GM12878 (cell line): Measurements from ENCODE around the gene ETV6. TPM values are rescaled to one million over a fixed set of nuclear protein-coding genes. Genes with fewer than 3 reads are reported as not detected.

Source experiments
- ATAC-seq: fragments of 200-7000 bp; cut with Tn5 transposase; 3 replicates; pipeline ENCODE4 v1.9.1; 2020; ENCODE audit warnings: mild to moderate bottlenecking, moderate library complexity
- BruUV-seq: library from RNA; stranded (reverse); fragments of 400-500 nt; replicated peaks from 2 replicates; lab custom pipeline; 2021; lab: Mats Ljungman, UMichigan
- CTCF ChIA-PET: fragments of 300-600 bp; sonication (Branson Sonifier 250); formaldehyde crosslinking; extraction: SDS; loops from one replicate; lab custom pipeline; 2021; ENCODE audit warnings: inconsistent platforms; lab: Yijun Ruan, JAX
- POLR2A ChIA-PET: fragments of 350-600 bp; formaldehyde crosslinking; extraction: SDS; loops from one replicate; lab custom pipeline; 2021; ENCODE audit warnings: inconsistent platforms; lab: Charles Lee
- RAD21 ChIA-PET: fragments of 300-600 bp; sonication (Branson Sonifier 250); formaldehyde crosslinking; loops from one replicate; lab custom pipeline; 2023; ENCODE audit warnings: antibody characterized with exemption; ENCODE audit not compliant: unreplicated experiment; lab: Charles Lee
- SMC1A ChIA-PET: fragments of 300-600 bp; sonication (Branson Sonifier 250); formaldehyde crosslinking; loops from one replicate; lab custom pipeline; 2023; ENCODE audit not compliant: unreplicated experiment, uncharacterized antibody; lab: Charles Lee
- DNase-seq: peaks from one replicate; pipeline ENCODE4 v3.0.0-alpha.2; 2011; ENCODE audit warnings: low read depth, low spot score
- FAIRE-seq: peaks from 3 replicates; lab custom pipeline; 2011; peaks lifted over from hg19 to GRCh38; lab: Jason Lieb, UNC
- H2AFZ ChIP-seq: 2 replicates; pipeline ENCODE4 v1.6.0; 2011; ENCODE audit warnings: low read depth, low read length, control low read depth; ENCODE audit not compliant: control insufficient read depth
- H3K27ac ChIP-seq: 2 replicates; pipeline ENCODE4 v1.5.1; 2011; ENCODE audit warnings: control low read depth; ENCODE audit not compliant: control insufficient read depth, insufficient read depth
- H3K27me3 ChIP-seq, 2 experiments: replicated peaks in 1 of 2; 2 replicates each; pipeline versions ENCODE4 v1.6.0 to v1.6.1; 2011; ENCODE audit warnings: low read length in 1 of 2; ENCODE audit not compliant: control insufficient read depth in 2 of 2, insufficient read depth in 2 of 2
- H3K36me3 ChIP-seq, 2 experiments: 2 replicates each; pipeline ENCODE4 v1.5.1; 2011; ENCODE audit warnings: low read length in 1 of 2; ENCODE audit not compliant: control insufficient read depth in 2 of 2, insufficient read depth in 2 of 2
- H3K4me1 ChIP-seq: 2 replicates; pipeline ENCODE4 v1.6.1; 2011; ENCODE audit warnings: mild to moderate bottlenecking, low read length, moderate library complexity, mixed read lengths; ENCODE audit not compliant: control insufficient read depth, insufficient read depth
- H3K4me2 ChIP-seq: 2 replicates; pipeline ENCODE4 v1.6.0; 2011; ENCODE audit warnings: control low read depth; ENCODE audit not compliant: control insufficient read depth, insufficient read depth
- H3K4me3 ChIP-seq: fragments of 200-600 bp; sonication (generic); 2 replicates; pipeline ENCODE4 v1.5.1; 2016
- H3K79me2 ChIP-seq: 2 replicates; pipeline ENCODE4 v1.6.0; 2011; ENCODE audit warnings: low read length; ENCODE audit not compliant: control insufficient read depth, insufficient read depth
- H3K9ac ChIP-seq: 2 replicates; pipeline ENCODE4 v1.8.0; 2011; ENCODE audit warnings: low read length, control low read depth, mixed read lengths; ENCODE audit not compliant: control insufficient read depth, insufficient read depth
- H3K9me3 ChIP-seq: replicated peaks from 3 replicates; pipeline ENCODE4 v1.5.1; 2011; ENCODE audit warnings: mild to moderate bottlenecking, low read length; ENCODE audit not compliant: control insufficient read depth, insufficient read depth
- H4K20me1 ChIP-seq: 2 replicates; pipeline ENCODE4 v1.6.0; 2011; ENCODE audit not compliant: control insufficient read depth, insufficient read depth
- BCL11A ChIP-seq: IDR thresholded peaks from 2 replicates; pipeline ENCODE4 v1.6.1; 2011; ENCODE audit warnings: low read depth, low read length
- CEBPB ChIP-seq, 2 experiments: fragments of 150-350 bp in 1 of 2; IDR thresholded peaks; 2 replicates each; pipeline ENCODE4 v1.6.1; 2012 to 2014; ENCODE audit warnings: low read depth in 2 of 2, low read length in 2 of 2, borderline replicate concordance in 1 of 2, inconsistent platforms in 1 of 2
- CREM ChIP-seq: IDR thresholded peaks from 2 replicates; pipeline ENCODE4 v1.6.1; 2014; ENCODE audit warnings: antibody characterized with exemption, low read depth
- CTCF ChIP-seq, 3 experiments: IDR thresholded peaks in 2 of 3; conservative IDR thresholded peaks in 1 of 3; 2 replicates each; pipeline ENCODE4 v1.5.1; 2011; ENCODE audit warnings: low read depth in 3 of 3, low read length in 3 of 3, mild to moderate bottlenecking in 3 of 3, control low read depth in 2 of 3, moderate library complexity in 2 of 3, inconsistent platforms in 1 of 3, mixed read lengths in 1 of 3; ENCODE audit not compliant: control insufficient read depth in 2 of 3, insufficient read depth in 1 of 3; ENCODE audit errors: extremely low read depth in 1 of 3
- IKZF1 ChIP-seq: fragments of 450-650 bp; conservative IDR thresholded peaks from 2 replicates; pipeline ENCODE4 v1.6.1; 2017; ENCODE audit warnings: antibody characterized with exemption, mild to moderate bottlenecking
- JUND ChIP-seq: IDR thresholded peaks from 2 replicates; pipeline ENCODE4 v1.6.1; 2012; ENCODE audit warnings: low read depth, mild to moderate bottlenecking, low read length, improper control_type of control experiment, moderate library complexity
- MEF2B ChIP-seq: fragments of 450-650 bp; IDR thresholded peaks from 2 replicates; pipeline ENCODE4 v1.6.1; 2018; ENCODE audit warnings: mild to moderate bottlenecking, moderate library complexity; ENCODE audit not compliant: partially characterized antibody, poor library complexity, severe bottlenecking
- MLLT1 ChIP-seq: fragments of 450-650 bp; IDR thresholded peaks from 2 replicates; pipeline ENCODE4 v1.6.1; 2016; ENCODE audit warnings: mild to moderate bottlenecking
- MYB ChIP-seq: fragments of 150-350 bp; IDR thresholded peaks from 2 replicates; pipeline ENCODE4 v1.6.1; 2014; ENCODE audit warnings: mild to moderate bottlenecking, low read depth, low read length, borderline replicate concordance
- NFYA ChIP-seq: IDR thresholded peaks from 2 replicates; pipeline ENCODE4 v1.6.1; 2011; ENCODE audit warnings: low read depth, mild to moderate bottlenecking, low read length, improper control_type of control experiment, borderline replicate concordance
- RAD21 ChIP-seq: IDR thresholded peaks from 2 replicates; pipeline ENCODE4 v1.6.1; 2011; ENCODE audit warnings: mild to moderate bottlenecking, low read depth, low read length, moderate library complexity; ENCODE audit not compliant: insufficient read depth
- RBBP5 ChIP-seq: fragments of 200-600 bp; sonication (generic); conservative IDR thresholded peaks from 2 replicates; pipeline ENCODE4 v1.6.1; 2016
- SKIL ChIP-seq: fragments of 450-650 bp; IDR thresholded peaks from 2 replicates; pipeline ENCODE4 v1.6.1; 2017; ENCODE audit warnings: mild to moderate bottlenecking, low read depth, inconsistent platforms; ENCODE audit not compliant: poor library complexity, severe bottlenecking
- SUPT20H ChIP-seq: IDR thresholded peaks from 2 replicates; pipeline ENCODE4 v1.6.1; 2011; ENCODE audit warnings: low read depth, mild to moderate bottlenecking, low read length, moderate library complexity, borderline replicate concordance; ENCODE audit not compliant: control insufficient read depth
- WGBS: methylation state at CpG from one replicate; pipeline ENCODE4 v1.1.6; 2016; ENCODE audit warnings: low lambda C conversion rate; ENCODE audit not compliant: insufficient replicate concordance, insufficient coverage; ENCODE audit errors: missing lambda C conversion rate; 5-methylcytosine and 5-hydroxymethylcytosine counted together
- in situ Hi-C: fragments of 300-500 bp; cut with MboI; formaldehyde crosslinking; loops from 9 replicates; pipeline ENCODE4 v1.14.3; 2018; ENCODE audit warnings: mixed read lengths
- intact Hi-C: fragments of 100-400 bp; cut with micrococcal nuclease; formaldehyde crosslinking; loops from one replicate; pipeline ENCODE4 v1.14.2; 2022; ENCODE audit not compliant: unreplicated experiment
- polyA plus RNA-seq, 11 experiments: library from polyadenylated mRNA; depleted of rRNA in 4 of 11; unstranded in 6 of 11; stranded (reverse) in 5 of 11; fragments of >200 nt; fragmentation: Nextera tagmentation in 4 of 11; fragmentation: Illumina TruSeq in 1 of 11; extraction: Ambion mirVana in 4 of 11; extraction: Trizol in 1 of 11; gene quantifications; 1 replicate in 1 of 11; 2 replicates in 10 of 11; pipeline versions ENCODE4 v1.2.1 to v1.2.3, GENCODE V29; 2011 to 2016; ENCODE audit warnings: inconsistent platforms in 2 of 11, missing spikeins in 2 of 11, low read depth in 1 of 11
- total RNA-seq, 4 experiments: library from RNA; depleted of rRNA in 3 of 4; stranded (reverse); fragments of >200 nt in 3 of 4; fragmentation: Illumina TruSeq in 1 of 4; extraction: Trizol in 1 of 4; gene quantifications; 2 replicates each; pipeline versions ENCODE4 v1.2.1 to v1.2.3, GENCODE V29; 2013 to 2021

Gene ETV6
- total and polyA plus RNA-seq, 10 of the 15 experiments (the other 5 are each of a cell fraction or from before 2014, with no cell fraction given), result 6.6 to 74.8 (median 24.6) TPM

GRCh38 chr12:11836282-11837151 lies 187.0 kb downstream of the ETV6 start:
- peaks cover 76% of the 10 kb centered on the region for H3K4me1 ChIP-seq
- H3K4me3 ChIP-seq, result no peak overlapping the region
- no peaks in the 10 kb centered on the region for H3K27me3 ChIP-seq
- in situ Hi-C loops, result loop anchor here (5.0 kb wide), 1 partner anchor 269 kb away; no protein-coding TSS in a partner anchor
- peak overlapping the region; percentile 97 for H3K27ac ChIP-seq
- H3K79me2 ChIP-seq, result peaks cover 57% of the 10 kb centered on the region
- WGBS, result 3% methylated on average over 14 of the region's 14 CpGs
- peak; percentile 79 for FAIRE-seq
- peak; percentile 99 for DNase-seq
- peaks cover 12 to 26% of the 10 kb centered on the region in 2 experiments for H3K36me3 ChIP-seq
- intact Hi-C loops, result loop anchor here (1.0 to 2.0 kb wide), 11 partner anchors 52 to 272 kb away; no protein-coding TSS in a partner anchor
- peak overlapping the region; percentile 68 for H3K9ac ChIP-seq
- H4K20me1 ChIP-seq, result no peaks in the 10 kb centered on the region
- no TSS peak for BruUV-seq
- ATAC-seq, result peak; percentile 89
- H3K4me2 ChIP-seq, result peak overlapping the region; percentile 65
- CTCF ChIA-PET, result interaction anchor here (0.8 to 6.0 kb wide), 8 partner anchors 20 to 256 kb away, joined by 3 to 28 read pairs (median 6); no protein-coding TSS in a partner anchor
- POLR2A ChIA-PET, result interaction anchor here (1.0 kb wide), 3 partner anchors 57 to 79 kb away, joined by 3 to 4 read pairs (median 3); no protein-coding TSS in a partner anchor
- RAD21 ChIA-PET, result interaction anchor here (0.8 to 9.5 kb wide), 30 partner anchors 11 to 279 kb away, joined by 3 to 56 read pairs (median 5); partner anchors contain the start of gene ETV6
- SMC1A ChIA-PET, result interaction anchor here (0.7 to 9.8 kb wide), 29 partner anchors 9 to 273 kb away, joined by 3 to 140 read pairs (median 4); no protein-coding TSS in a partner anchor
- H2AFZ ChIP-seq, result no peak overlapping the region
- H3K9me3 ChIP-seq, result no peaks in the 10 kb centered on the region; the same call in 2 of the 3 replicates
- peak; percentile 25; the same call in 1 of the 2 replicates for TF ChIP-seq RAD21
- peak in 1 of 2 experiments; percentile 97; a peak in 2 of 4 replicates for TF ChIP-seq CEBPB (IDR thresholded peaks at IDR 0.05; ENCODE audit: borderline replicate concordance in 1 of 2, low read depth in 2 of 2, low read length in 2 of 2)
- peak; percentile 87 for TF ChIP-seq MLLT1
- TF ChIP-seq RBBP5, result no peak
- TF ChIP-seq CTCF (IDR thresholded peaks at IDR 0.05 in 2 of 3, conservative IDR thresholded peaks at IDR 0.05 in 1 of 3; ENCODE audit: control insufficient read depth in 2 of 3, extremely low read depth in 1 of 3, insufficient read depth in 1 of 3, low read depth in 3 of 3, low read length in 3 of 3), result no peak
- TF ChIP-seq JUND, result no peak
- 0 out of 2 replicates have a peak, but pooled peaks have one; percentile 60 for TF ChIP-seq MYB
- peak; percentile 86 for TF ChIP-seq BCL11A
- peak; percentile 88 for TF ChIP-seq CREM
- TF ChIP-seq MEF2B, result peak; percentile 86
- TF ChIP-seq SKIL, result peak; percentile 92
- no peak for TF ChIP-seq NFYA
- peak; percentile 100 for TF ChIP-seq IKZF1
- TF ChIP-seq SUPT20H, result no peak
